ENCODE measurements around the gene NADK2. TPM values are rescaled to one million over a fixed set of nuclear protein-coding genes. Genes with fewer than 3 reads are reported as not detected.

The NADK2 gene
- total RNA-seq, 4 donors from 2014 or later, result 13.2 to 26.5 (median 18.9) TPM

- DNase-seq (ENCODE audit: low spot score) (no peak), ATAC-seq (ENCODE audit: low FRiP score) (no peak)
- TF ChIP-seq CTCF (IDR thresholded peaks at IDR 0.05), result no peak
Measured at GRCh38 chr5:36222620-36223019, 19.1 kb downstream of the NADK2 start.

- no peak for TF ChIP-seq CTCF (IDR thresholded peaks at IDR 0.05)
- no peak for ATAC-seq (ENCODE audit: low FRiP score)
- DNase-seq (ENCODE audit: low spot score), result no peak
Measured at GRCh38 chr5:36217988-36218387, 23.7 kb downstream of the NADK2 start.

GRCh38 chr5:36217567-36217966, 24.2 kb downstream of the NADK2 start:
- no peak for DNase-seq (ENCODE audit: low spot score)
- no peak for TF ChIP-seq CTCF (IDR thresholded peaks at IDR 0.05)
- no peak for ATAC-seq (ENCODE audit: low FRiP score)

- no peak for TF ChIP-seq CTCF (IDR thresholded peaks at IDR 0.05)
- no peak for DNase-seq (ENCODE audit: low spot score)
- ATAC-seq (ENCODE audit: low FRiP score), result no peak
Measured at GRCh38 chr5:36215910-36216309, 25.8 kb downstream of the NADK2 start.

GRCh38 chr5:36214436-36214835, 27.3 kb downstream of the NADK2 start:
- TF ChIP-seq CTCF (IDR thresholded peaks at IDR 0.05), result no peak
- no peak for DNase-seq (ENCODE audit: low spot score)
- ATAC-seq (ENCODE audit: low FRiP score), result no peak

- no peak for TF ChIP-seq CTCF (IDR thresholded peaks at IDR 0.05)
- DNase-seq (ENCODE audit: low spot score) (no peak), ATAC-seq (ENCODE audit: low FRiP score) (no peak)
Measured at GRCh38 chr5:36209664-36210063, 32.1 kb downstream of the NADK2 start.

- DNase-seq (ENCODE audit: low spot score), result no peak
- no peak for TF ChIP-seq CTCF (IDR thresholded peaks at IDR 0.05)
Measured at GRCh38 chr5:36208786-36209185, 32.9 kb downstream of the NADK2 start.

More at GRCh38 chr5:36208786-36209185, 32.9 kb downstream of the NADK2 start:
- no peak for ATAC-seq (ENCODE audit: low FRiP score)

Measured in omental fat pad (tissue), 4 donors.